CD4-positive, alpha-beta T cell treated with Interleukin-15 for 1 hour (primary cell): Measurements from ENCODE around the gene LRRC27.

Experiments
- DNase-seq: peaks from one replicate; pipeline ENCODE4 v3.0.0-alpha.2; 2020

The LRRC27 gene

DNA sequence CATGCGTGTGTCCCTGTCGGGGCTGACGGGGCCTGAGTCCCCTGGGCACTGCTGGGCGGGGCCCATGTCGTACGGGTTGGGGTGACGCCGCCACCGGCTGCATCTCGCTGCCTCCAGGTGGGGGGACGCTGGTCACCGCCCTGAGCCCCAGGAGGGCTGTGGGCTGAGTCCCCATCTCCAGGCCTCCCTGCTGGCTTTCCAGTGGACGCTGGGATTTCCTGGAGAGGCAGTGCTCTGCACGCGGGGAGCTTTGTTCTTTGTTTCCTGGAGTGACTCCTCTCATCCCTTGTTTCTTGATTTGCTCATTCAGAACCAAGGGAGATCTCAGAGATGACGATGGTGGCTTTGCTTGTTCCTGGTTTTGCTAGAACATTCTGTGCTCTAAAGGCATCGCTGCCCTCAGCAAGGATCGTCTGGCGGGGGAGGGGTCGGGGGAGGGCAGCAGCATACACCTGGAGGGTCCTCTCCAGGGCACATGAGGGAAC lies 86.0 kb downstream of the LRRC27 start:
- peak; percentile 65 for DNase-seq

DNA sequence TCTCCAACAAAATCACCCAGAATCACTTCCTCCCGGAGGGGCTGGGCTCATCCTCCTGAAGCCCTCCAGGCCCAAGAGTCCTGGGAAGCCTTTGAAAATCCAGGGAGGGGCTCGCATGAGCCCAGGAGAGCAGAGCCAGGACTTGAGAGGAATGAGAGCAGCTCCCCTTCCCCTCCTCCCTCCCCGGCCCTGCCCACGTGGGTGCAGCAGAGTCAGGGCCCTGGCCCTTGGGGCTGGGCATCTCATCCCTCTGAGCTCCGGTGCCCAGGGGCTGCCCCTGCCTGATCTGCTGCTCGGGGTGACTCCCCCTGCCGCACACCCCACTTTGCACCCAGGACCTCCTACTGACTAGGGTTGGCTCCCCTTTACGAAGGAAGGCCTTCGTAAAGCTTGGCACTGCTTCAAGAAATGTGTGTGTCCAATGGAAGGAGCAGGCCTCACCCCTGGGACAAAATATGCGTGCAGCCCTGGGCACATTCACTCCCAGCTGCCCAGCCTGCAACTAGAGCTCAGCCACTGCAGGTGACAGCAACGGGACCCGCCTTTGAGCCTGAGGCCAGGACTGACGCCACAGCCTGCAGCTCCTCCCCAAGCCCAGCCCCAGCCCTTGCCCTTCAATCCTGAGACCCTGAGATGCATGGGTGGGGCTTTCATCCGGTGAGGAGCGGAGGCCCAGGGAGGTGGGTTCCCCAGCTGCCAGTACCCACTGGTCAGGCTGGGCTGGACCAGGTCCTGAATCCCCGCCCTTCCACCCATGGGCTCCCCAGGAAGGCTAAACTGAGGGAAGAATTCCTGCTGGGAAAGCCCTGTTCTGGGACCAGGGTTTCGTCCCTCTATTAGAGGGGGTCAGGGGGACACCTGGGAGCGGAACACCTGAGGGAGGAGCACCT lies 86.8 kb downstream of the LRRC27 start:
- no peak for DNase-seq

DNA sequence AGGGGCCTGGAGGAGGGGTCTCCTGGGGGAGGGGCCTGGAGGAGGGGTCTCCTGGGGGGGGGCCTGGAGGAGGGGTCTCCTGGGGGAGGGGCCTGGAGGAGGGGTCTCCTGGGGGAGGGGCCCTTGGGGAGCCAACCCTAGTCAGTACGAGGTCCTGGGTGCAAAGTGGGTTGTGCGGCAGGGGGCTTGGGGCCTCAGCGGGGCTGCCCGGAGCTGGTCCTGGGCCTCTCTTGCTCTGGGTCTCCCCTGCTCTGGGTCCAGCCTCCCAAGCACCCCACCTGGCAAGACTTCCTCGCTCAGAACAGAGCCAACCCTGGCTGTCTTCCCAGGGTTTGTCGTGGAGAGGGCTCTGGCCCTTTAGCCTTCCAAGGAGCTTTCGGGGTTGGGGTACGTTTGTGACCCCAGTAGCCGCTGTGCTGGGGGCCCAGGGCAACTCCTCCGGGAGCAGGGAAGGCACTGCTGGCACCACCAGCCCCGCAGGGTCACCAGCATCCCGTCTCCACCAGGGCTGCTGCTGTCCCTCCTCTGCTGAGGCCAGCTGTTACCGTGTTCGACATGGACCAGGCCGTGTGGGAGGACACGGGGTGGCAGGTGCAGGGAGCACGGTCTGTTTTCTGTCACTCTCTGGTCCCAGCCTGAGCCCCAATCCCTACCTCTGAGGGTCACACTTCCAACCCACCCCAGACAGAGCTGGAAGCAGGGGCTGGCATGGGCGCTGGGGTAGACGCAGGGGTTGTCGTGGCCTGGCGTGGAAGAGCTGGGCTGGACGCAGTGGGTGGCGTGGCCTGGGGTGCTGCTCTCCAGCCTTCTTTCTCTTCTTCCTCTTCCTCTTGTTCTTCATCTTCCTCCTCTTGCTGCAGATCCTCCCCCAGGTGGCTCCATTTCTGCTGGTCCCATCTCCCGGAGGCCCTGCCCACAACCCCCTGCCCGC lies 87.8 kb downstream of the LRRC27 start:
- no peak for DNase-seq

DNA sequence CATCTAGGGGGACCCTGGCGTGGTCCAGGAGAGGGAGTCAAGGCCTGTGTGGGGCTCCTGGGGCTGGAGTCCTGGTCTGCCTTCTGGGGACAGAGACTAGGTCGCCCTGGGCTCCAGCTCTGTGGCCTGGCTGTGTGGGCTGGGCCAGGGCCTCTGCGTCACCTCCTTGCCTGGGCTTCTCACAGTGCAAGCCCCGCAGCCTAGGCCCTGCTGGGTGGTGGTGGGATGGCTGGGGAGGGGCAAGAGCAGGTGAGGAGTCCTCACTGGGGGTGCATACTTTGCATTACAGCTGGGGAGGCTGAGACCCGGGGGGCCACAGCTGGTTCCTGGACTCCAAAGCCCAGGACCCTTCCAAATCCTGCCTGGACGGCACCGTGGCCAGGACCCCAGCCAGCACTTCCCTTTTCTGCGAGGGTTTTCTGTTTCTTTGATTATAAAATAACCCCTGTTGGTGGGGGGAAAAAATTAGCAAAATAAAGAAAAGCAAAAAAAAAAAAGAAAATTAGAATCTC lies 88.5 kb downstream of the LRRC27 start:
- peak; percentile 55 for DNase-seq

DNA sequence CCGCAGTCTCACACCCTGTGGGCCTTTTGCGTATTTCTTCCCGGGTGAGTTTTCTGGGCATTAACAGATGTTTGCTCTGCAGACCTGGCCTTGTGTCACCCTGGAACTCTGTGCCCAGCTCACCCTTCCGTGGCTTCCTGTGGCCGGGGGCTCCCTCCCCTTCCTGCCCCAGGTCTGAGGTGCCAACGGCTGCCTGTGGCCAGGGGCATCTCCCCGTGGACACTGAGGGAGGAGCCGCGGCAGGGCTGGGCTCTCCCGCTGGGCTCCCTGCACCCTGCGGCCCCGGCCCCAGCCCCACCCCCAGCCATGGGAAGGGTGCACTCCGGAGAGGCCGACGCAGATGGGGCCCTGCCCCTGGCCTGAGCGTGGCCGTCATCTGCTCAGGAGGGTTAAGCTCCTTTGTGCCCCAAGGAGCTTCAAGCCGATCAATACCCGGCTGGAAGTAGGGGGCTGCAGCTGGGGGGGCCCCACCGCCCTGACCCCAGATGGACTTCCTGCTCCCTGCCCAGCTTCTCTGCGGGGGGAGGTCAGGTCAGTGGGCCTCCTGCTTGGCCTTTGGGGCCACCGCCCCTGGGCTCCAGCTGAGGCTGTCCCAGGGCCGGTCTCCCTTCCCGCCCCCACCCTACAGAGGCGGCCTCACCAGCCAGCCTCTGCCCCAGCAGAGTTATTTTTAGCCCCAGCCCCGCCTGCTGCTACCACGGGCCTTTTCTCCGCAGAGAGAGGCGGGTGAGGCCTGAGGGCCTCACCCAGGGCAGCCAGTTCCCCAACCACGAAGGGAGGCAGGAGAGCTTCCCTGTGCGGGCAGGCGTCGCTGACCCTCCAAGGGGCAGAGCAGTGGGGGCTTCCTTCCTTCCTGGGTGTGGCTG lies 89.2 kb downstream of the LRRC27 start:
- DNase-seq, result peak; percentile 74

DNA sequence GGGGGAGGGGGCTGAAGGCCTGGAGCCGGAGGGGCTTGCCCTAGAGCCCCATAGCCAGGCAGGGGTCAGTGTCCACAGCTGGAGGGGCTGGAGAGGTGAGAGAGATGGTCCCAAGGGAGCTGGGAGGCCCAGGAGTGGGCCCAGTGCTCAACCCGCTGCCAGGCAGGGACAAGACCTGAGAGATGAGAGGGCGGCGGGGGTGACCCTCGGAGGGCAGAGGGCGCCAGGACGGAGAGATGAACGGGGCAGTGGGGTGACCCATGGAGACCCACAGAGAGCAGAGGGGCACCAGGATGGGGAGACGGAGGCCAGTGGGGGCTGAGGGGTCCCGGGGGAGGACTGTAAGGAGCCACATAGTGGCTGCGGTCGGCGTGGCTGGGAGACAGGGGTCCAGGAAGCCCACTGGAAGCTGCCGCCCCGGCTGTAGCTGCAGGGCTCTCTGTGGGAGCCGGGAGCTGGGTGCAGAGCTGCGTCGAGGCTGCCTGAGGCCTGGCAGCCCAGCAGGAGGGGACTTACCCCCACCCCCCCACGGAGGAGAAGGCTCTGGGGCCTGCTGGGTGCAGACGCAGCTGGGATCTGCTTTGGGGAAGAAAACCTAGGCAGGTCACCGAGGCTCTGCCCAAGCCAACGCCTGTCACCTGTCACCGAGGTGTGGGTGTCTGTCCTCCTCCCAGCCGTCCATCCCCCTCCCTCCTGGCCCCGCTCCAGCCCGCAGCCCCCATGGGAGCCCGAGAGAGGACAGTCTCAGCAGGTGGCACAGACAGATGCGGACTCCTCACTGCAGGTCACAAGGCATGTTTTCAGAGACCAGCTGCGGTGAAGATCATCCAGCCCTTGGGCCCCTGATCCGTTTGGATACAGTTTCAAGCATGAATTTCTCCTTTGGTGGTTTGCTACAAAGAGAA lies 90.1 kb downstream of the LRRC27 start:
- peak; percentile 65 for DNase-seq

DNA sequence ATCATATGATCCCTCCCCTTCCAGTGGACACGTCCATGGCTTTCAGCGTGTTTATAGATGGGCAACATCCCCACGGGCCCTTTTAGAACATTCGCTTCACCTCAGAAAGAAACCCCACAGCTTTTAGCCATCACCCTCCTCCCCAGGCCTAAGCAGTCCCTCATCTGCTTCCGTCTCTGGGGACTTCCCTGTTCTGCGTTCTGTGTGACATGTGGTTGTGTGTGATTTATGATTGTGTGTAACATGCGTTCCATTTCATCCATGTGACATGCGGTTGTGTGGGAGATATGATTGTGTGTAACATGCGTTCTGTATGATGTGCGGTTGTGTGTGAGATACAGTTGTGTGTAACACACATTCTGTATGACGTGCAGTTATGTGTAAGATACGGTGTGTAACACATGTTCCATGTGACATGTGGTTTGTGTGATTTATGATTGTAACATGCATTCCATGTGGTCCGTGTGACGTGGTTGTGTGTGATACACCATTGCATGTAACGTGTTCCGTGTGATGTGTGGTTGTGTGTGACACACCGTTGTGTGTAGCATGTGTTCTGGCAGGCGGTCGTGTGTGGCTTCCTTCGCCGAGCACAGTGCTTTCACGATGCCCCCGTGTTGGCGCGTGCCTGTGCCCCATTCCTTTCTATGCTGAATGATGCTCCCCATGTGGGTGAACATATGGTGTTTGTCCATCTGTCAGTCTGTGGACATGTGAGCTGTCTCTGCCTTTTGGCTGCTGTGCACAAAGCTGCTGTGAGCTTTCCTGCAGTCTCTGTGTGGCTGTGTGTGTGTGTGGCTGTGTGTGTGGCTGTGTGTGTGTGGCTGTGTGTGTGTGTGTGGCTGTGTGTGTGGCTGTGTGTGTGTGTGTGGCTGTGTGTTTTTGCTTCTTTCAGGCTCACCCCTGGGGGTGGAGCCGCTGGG lies 91.2 kb downstream of the LRRC27 start:
- peak; percentile 65 for DNase-seq

DNA sequence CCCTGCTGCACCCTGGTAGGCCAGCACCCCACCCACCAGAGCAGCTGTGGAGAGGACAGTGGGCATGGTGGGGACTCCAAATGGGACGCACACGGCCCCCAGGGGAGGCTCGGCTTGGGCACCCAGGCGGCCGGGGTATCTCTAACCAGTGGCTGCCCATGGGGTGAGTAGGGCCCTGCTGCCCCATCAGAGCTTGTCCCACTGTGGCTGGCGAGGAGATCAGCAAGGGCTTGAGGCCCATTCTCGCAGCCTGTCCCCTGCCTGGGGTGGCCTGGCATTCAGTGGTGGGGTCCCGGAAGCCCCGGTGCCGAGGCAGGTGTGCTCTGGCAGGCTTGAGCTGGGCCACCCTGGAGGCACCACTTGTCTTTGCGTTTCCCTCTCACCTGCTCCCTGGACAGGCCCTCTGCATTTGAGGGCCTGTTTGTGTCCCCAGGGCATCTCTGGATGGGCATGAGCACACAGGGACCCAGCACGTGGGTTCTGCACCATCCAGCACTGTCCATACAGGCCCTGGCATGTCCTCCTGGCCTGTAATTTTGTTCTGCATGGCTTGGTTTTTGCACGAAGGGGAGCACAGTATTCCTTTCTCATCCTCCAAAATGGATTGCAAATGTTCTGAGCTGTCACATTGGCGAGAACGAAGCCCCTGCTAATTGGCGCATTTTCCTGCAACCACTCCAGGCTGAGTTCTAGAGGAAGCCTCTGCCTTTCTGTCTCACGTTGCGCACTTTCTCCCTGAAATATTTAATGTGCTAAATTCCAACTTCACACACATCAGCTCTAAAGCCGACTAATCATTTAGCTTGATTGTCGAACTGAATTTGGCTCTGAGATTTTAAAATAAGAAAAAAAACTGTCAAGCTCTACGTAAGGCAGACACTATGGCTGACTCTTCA lies 92.2 kb downstream of the LRRC27 start:
- no peak for DNase-seq

DNA sequence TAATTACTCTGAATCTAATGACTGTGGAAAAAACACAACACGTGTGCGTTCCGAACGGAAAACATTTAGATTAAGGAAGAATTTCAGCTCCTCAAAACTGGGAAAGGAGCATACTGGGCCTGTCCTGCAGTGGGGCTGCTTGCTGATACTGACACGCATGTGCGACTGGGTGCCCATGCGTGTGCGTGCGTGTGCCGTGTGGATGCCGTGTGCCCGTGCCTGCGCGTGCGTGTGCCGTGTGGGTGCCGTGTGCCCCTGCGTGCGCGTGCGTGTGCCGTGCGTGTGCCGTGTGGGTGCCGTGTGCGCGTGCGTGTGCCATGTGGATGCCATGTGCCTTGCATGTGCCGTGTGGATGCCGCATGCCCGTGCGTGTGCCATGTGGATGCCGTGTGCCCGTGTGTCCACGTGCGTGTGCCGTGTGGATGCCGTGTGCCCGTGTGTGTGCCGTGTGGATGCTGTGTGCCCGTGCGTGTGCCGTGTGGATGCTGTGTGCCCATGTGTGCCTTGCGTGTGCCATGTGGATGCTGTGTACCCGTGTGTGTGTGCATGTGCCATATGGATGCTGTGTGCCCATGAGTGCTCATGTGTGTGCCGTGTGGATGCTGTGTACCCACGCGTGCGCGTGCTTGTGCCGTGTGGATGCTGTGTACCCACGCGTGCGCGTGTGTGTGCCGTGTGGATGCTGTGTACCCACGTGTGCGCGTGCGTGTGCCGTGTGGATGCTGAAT lies 93.2 kb downstream of the LRRC27 start:
- no peak for DNase-seq

DNA sequence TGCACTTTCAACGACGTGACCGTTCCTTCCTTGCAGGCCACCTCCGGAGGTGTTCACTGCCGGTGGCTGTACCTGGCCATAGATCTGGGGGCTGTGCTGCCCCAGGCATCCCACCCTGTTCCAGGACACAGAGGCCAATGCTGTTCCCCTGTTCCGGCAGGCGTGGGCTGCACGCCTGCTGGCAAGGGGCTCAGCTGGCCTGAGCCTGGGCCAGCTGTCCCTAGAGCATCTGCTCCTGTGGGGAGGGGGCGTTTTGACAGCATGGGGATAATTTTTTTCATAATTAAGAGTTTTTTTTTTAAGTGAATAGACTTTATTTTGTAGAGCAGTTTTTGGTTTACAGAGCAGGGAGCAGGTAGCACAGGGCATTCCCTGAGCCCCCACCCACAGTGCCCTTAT lies 93.8 kb downstream of the LRRC27 start:
- no peak for DNase-seq

DNA sequence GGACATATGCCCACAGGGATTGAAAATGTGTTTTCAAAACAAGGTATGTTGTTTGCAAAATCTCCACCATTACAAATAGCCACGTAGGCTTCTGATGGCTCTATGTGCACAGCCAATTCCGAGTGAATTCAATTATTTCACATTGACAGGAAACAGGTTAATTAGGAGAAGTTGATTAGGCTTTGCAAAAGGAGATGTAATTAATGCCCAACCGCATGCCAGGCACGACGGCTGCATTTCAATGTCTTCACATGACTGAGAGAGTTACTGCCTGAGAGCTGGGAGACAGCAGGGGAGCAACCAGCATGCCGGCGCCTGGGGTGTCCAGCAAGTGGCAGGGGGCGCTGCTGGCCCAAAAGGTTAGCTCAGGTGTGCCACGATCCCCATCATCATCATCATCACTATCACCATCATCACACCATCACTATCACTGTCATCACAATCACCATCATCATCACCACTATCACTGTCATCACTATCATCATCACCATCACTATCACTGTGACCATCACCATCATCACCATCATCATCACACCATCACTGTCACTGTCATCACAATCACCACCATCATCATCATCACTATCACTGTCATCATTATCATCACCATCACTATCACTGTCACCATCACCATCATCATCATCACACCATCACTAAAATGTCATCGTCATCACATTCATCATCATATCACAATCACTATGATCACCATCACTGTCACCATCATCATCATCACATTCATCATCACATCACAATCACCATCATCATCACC lies 95.2 kb downstream of the LRRC27 start:
- DNase-seq, result no peak

DNA sequence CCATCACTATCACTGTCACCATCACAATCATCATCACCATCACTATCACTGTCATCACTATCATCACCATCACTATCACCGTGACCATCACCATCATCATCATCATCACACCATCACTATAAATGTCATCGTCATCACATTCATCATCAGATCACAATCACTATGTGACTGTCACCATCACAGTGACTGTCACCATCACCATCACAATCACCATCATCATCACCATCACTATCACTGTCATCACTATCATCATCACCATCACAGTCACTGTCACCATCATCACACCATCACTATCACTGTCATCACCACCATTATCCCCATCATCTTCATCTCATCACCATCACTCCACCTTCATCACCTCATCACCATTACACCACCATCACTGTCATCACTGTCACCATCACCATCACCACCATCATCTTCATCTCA lies 96.0 kb downstream of the LRRC27 start:
- DNase-seq, result no peak

DNA sequence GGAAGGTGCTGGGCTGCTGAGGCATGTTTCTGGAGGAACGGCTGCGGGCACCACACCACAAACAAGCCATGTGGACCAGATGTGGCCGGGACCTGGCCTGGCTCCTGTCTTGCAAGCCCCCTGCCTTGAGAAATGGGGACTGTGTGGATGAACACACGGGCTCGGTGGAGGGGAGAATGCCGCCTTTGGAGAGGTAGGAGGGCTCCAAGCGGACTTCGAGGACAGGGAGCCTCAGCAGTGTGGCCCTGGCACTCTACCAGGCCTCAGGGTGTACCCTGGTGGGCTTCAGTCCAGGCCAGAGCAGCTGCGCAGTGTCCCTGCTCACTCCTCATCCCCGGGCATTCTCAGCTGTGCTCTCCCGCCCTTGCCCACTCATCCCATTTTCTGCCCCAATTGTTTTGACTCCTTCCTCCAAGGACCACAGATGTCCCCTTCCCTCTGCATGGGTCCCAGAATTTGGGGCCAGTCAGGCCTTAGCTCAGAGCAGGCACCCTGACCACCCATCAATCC lies 96.5 kb downstream of the LRRC27 start:
- no peak for DNase-seq
